ENCODE measurements around the gene ZBTB40. TPM values are rescaled to one million over a fixed set of nuclear protein-coding genes. Genes with fewer than 3 reads are reported as not detected.

The ZBTB40 gene
- total RNA-seq, 1 experiment from 2014 or later = 17.0 TPM

- Histone ChIP-seq H3K4me3 (ENCODE audit: insufficient read depth, low read depth, low read length) (no peak overlapping the region), H3K27me3 (ENCODE audit: control insufficient read depth, insufficient read depth, low read length) (peaks cover 7% of the 10 kb centered on the region), H3K36me3 (replicated peaks; ENCODE audit: control insufficient read depth, insufficient read depth, low read length) (no peaks in the 10 kb centered on the region; the same call in 1 of the 2 replicates)
- no peak for DNase-seq
Measured at GRCh38 chr1:22494943-22495579, 43.4 kb downstream of the ZBTB40 start.

- H3K4me3 ChIP-seq (ENCODE audit: insufficient read depth, low read depth, low read length) = no peak overlapping the region
- no peaks in the 10 kb centered on the region; the same call in 1 of the 2 replicates for H3K36me3 ChIP-seq (replicated peaks; ENCODE audit: control insufficient read depth, insufficient read depth, low read length)
- DNase-seq = no peak
- peaks cover 7% of the 10 kb centered on the region for H3K27me3 ChIP-seq (ENCODE audit: control insufficient read depth, insufficient read depth, low read length)
Measured at GRCh38 chr1:22496536-22497160, 45.0 kb downstream of the ZBTB40 start.

GRCh38 chr1:22498463-22498862 lies 46.8 kb downstream of the ZBTB40 start:
- no peak for DNase-seq
- Histone ChIP-seq H3K4me3 (ENCODE audit: insufficient read depth, low read depth, low read length) (no peak overlapping the region), H3K36me3 (replicated peaks; ENCODE audit: control insufficient read depth, insufficient read depth, low read length) (no peaks in the 10 kb centered on the region; the same call in 1 of the 2 replicates), H3K27me3 (ENCODE audit: control insufficient read depth, insufficient read depth, low read length) (peaks cover 7% of the 10 kb centered on the region)

GRCh38 chr1:22500058-22500457 lies 48.4 kb downstream of the ZBTB40 start:
- DNase-seq = no peak
- H3K4me3 ChIP-seq (ENCODE audit: insufficient read depth, low read depth, low read length) = no peak overlapping the region
- peaks cover 7% of the 10 kb centered on the region for H3K27me3 ChIP-seq (ENCODE audit: control insufficient read depth, insufficient read depth, low read length)
- H3K36me3 ChIP-seq (replicated peaks; ENCODE audit: control insufficient read depth, insufficient read depth, low read length) = no peaks in the 10 kb centered on the region; the same call in 1 of the 2 replicates

GRCh38 chr1:22500471-22500870 lies 48.8 kb downstream of the ZBTB40 start:
- no peak for DNase-seq
- Histone ChIP-seq H3K4me3 (ENCODE audit: insufficient read depth, low read depth, low read length) (no peak overlapping the region), H3K36me3 (replicated peaks; ENCODE audit: control insufficient read depth, insufficient read depth, low read length) (no peaks in the 10 kb centered on the region; the same call in 1 of the 2 replicates), H3K27me3 (ENCODE audit: control insufficient read depth, insufficient read depth, low read length) (peaks cover 7% of the 10 kb centered on the region)

- Histone ChIP-seq H3K36me3 (replicated peaks; ENCODE audit: control insufficient read depth, insufficient read depth, low read length) (peaks cover 3% of the 10 kb centered on the region), H3K4me3 (ENCODE audit: insufficient read depth, low read depth, low read length) (no peak overlapping the region), H3K27me3 (ENCODE audit: control insufficient read depth, insufficient read depth, low read length) (peaks cover 7% of the 10 kb centered on the region)
- DNase-seq = no peak
Measured at GRCh38 chr1:22502202-22502601, 50.6 kb downstream of the ZBTB40 start.

- H3K4me3 ChIP-seq (ENCODE audit: insufficient read depth, low read depth, low read length) = no peak overlapping the region
- peaks cover 3% of the 10 kb centered on the region; the same call in 1 of the 2 replicates for H3K27me3 ChIP-seq (ENCODE audit: control insufficient read depth, insufficient read depth, low read length)
- H3K36me3 ChIP-seq (replicated peaks; ENCODE audit: control insufficient read depth, insufficient read depth, low read length) = peaks cover 3% of the 10 kb centered on the region
- DNase-seq = no peak
Measured at GRCh38 chr1:22503721-22504410, 52.2 kb downstream of the ZBTB40 start.

GRCh38 chr1:22506130-22506692 lies 54.6 kb downstream of the ZBTB40 start:
- H3K36me3 ChIP-seq (replicated peaks; ENCODE audit: control insufficient read depth, insufficient read depth, low read length) = peaks cover 4% of the 10 kb centered on the region
- no peak for DNase-seq
- H3K4me3 ChIP-seq (ENCODE audit: insufficient read depth, low read depth, low read length) = no peak overlapping the region
- no peaks in the 10 kb centered on the region for H3K27me3 ChIP-seq (ENCODE audit: control insufficient read depth, insufficient read depth, low read length)

- Histone ChIP-seq H3K27me3 (ENCODE audit: control insufficient read depth, insufficient read depth, low read length) (no peaks in the 10 kb centered on the region), H3K36me3 (replicated peaks; ENCODE audit: control insufficient read depth, insufficient read depth, low read length) (peaks cover 6% of the 10 kb centered on the region), H3K4me3 (ENCODE audit: insufficient read depth, low read depth, low read length) (no peak overlapping the region)
- DNase-seq = no peak
Measured at GRCh38 chr1:22507587-22507986, 55.9 kb downstream of the ZBTB40 start.

- no peak for DNase-seq
- Histone ChIP-seq H3K27me3 (ENCODE audit: control insufficient read depth, insufficient read depth, low read length) (no peaks in the 10 kb centered on the region), H3K36me3 (replicated peaks; ENCODE audit: control insufficient read depth, insufficient read depth, low read length) (peaks cover 6% of the 10 kb centered on the region), H3K4me3 (ENCODE audit: insufficient read depth, low read depth, low read length) (no peak overlapping the region)
Measured at GRCh38 chr1:22508329-22508728, 56.7 kb downstream of the ZBTB40 start.

GRCh38 chr1:22508991-22509390 lies 57.3 kb downstream of the ZBTB40 start:
- Histone ChIP-seq H3K4me3 (ENCODE audit: insufficient read depth, low read depth, low read length) (no peak overlapping the region), H3K27me3 (ENCODE audit: control insufficient read depth, insufficient read depth, low read length) (no peaks in the 10 kb centered on the region), H3K36me3 (replicated peaks; ENCODE audit: control insufficient read depth, insufficient read depth, low read length) (peaks cover 6% of the 10 kb centered on the region)
- no peak for DNase-seq

GRCh38 chr1:22509815-22510214 lies 58.2 kb downstream of the ZBTB40 start:
- DNase-seq = no peak
- Histone ChIP-seq H3K4me3 (ENCODE audit: insufficient read depth, low read depth, low read length) (no peak overlapping the region), H3K27me3 (ENCODE audit: control insufficient read depth, insufficient read depth, low read length) (no peaks in the 10 kb centered on the region), H3K36me3 (replicated peaks; ENCODE audit: control insufficient read depth, insufficient read depth, low read length) (peaks cover 6% of the 10 kb centered on the region)

GRCh38 chr1:22512873-22513272 lies 61.2 kb downstream of the ZBTB40 start:
- Histone ChIP-seq H3K27me3 (ENCODE audit: control insufficient read depth, insufficient read depth, low read length) (no peaks in the 10 kb centered on the region), H3K36me3 (replicated peaks; ENCODE audit: control insufficient read depth, insufficient read depth, low read length) (peaks cover 8% of the 10 kb centered on the region), H3K4me3 (ENCODE audit: insufficient read depth, low read depth, low read length) (no peak overlapping the region)
- DNase-seq = no peak

- Histone ChIP-seq H3K27me3 (ENCODE audit: control insufficient read depth, insufficient read depth, low read length) (no peaks in the 10 kb centered on the region), H3K4me3 (ENCODE audit: insufficient read depth, low read depth, low read length) (no peak overlapping the region), H3K36me3 (replicated peaks; ENCODE audit: control insufficient read depth, insufficient read depth, low read length) (peaks cover 10% of the 10 kb centered on the region)
- no peak for DNase-seq
Measured at GRCh38 chr1:22516906-22517571, 65.4 kb downstream of the ZBTB40 start.

Data from H7 (cell line).